Cardiac septum (tissue), 1 donor: ENCODE measurements around the gene MED29. TPM values are rescaled to one million over a fixed set of nuclear protein-coding genes. Genes with fewer than 3 reads are reported as not detected.
A peak's percentile ranks its signal among the peaks of the same experiment; 100 is the strongest.

Experiments used
- DNase-seq: peaks from one replicate; pipeline ENCODE4 v3.0.0-alpha.2; 2020; ENCODE audit warnings: low spot score
- intact Hi-C: fragments of 100-400 bp; cut with DNase I; formaldehyde crosslinking; loops from one replicate; pipeline ENCODE4 v1.14.0; 2022
- microRNA-seq: library from miRNA; unstranded; fragments of <30 nt; microRNA quantifications from one replicate; pipeline ENCODE4 v1.2.0, GENCODE V29; 2020
- total RNA-seq: library from RNA; stranded (reverse); fragmentation: NEBNext Ultra II Directional; extraction: Animal tissue kit (Norgen Biotek cat#: 25700); gene quantifications from one replicate; pipeline ENCODE4 v1.2.1, GENCODE V29; 2021
- donor health status: DM: no; HTN: no; CAD: no.

The MED29 gene
- total RNA-seq, 1 donor from 2014 or later: 26.3 TPM

DNA sequence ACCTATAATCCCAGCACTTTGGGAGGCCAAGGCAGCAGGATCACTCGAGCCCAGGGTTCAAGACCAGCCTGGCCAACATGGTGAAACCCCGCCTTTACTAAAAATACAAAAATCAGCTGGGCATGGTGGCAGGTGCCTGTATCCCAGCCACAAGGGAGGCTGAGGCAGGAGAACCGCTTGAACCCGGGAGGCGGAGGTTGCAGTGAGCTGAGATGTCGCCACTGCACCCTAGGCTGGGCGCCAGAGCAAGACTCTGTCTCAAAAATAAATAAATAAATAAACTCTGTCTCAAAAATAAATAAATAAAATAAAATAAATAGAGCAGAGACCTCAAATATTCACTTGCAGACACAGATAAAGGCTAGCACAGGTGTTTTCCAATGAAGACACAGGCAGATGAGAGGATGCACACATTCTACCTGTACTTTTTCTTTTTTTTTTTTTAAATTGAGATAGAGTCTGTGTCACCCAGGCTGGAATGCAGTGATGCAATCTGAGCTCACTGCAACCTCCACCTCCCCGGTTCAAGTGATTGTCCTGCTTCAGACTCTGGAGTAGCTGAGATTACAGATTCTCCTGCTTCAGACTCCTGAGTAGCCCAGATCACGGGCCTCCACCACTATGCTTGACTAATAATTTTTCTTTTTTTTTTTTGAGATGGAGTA, 47.2 kb downstream of the MED29 start:
- intact Hi-C loops: no loop called here
- DNase-seq: no peak

DNA sequence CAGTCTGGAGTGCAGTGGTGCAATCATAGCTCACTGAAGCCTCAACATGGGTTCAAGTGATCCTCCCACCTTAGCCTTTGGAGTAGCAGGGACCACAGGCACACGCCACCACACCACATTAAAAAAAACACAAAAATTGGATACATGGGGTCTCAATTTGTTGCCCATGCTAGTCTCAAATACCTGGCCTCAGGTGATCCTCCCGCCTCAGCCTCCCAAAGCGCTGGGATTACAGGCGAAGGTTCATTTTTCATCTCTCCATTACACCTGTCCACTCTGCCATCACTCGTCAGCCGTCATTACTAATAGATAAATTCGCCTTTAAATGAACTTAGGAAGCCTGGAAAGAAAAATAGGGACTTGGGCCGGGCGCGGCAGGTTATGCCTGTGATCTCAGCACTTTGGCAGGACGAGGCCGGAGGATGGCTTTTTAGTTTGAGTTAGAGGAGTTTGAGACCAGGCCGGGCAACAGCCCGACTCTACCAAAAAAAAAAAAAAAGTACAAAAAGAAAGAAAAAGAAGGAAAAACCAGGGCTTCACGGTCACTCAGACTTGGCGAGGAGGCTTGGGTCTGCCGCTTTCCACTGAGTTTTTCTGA, 53.5 kb downstream of the MED29 start:
- no peak for DNase-seq
- intact Hi-C loops: loop anchor here (5.0 to 10.0 kb wide), 2 partner anchors 38 to 90 kb away; partner anchors contain the start of genes EID2B and TIMM50

GRCh38 chr19:39445196-39446111, 54.3 kb downstream of the MED29 start, which contains the start of gene SUPT5H:
Gene SUPT5H (plus strand): TSS chr19:39445582. CDS start chr19:39445891, 309 bp downstream.
- peak; percentile 98 for DNase-seq
- intact Hi-C loops: loop anchor here (5.0 to 10.0 kb wide), 2 partner anchors 37 to 89 kb away; partner anchors contain the start of genes EID2B and TIMM50

- DNase-seq: no peak
- intact Hi-C loops: loop anchor here (5.0 to 10.0 kb wide), 2 partner anchors 36 to 88 kb away; partner anchors contain the start of genes EID2B and TIMM50
Observed at GRCh38 chr19:39446365-39447084, 55.3 kb downstream of the MED29 start.

GRCh38 chr19:39448271-39448670, 57.1 kb downstream of the MED29 start:
- intact Hi-C loops: loop anchor here (5.0 to 10.0 kb wide), 2 partner anchors 34 to 87 kb away; partner anchors contain the start of genes EID2B and TIMM50
- DNase-seq: no peak

GRCh38 chr19:39449116-39449797, 58.1 kb downstream of the MED29 start:
- DNase-seq: no peak
- intact Hi-C loops: loop anchor here (5.0 to 10.0 kb wide), 2 partner anchors 33 to 86 kb away; partner anchors contain the start of genes EID2B and TIMM50

Small RNAs within 50 kb of the gene (microRNA-seq; reads per million reads assigned to microRNA genes)
- not detected for gene MIR4530

Other genes with a start within 250 kb of the MED29 start
- not detected for gene NCCRP1, start 194.4 kb upstream of the MED29 start, total RNA-seq
- gene SYCN, start 187.1 kb upstream of the MED29 start, total RNA-seq: not detected
- gene IFNL3, start 146.4 kb upstream of the MED29 start, total RNA-seq: not detected
- gene IFNL4, start 142.5 kb upstream of the MED29 start, total RNA-seq: not detected
- not detected for gene IFNL2, start 123.0 kb upstream of the MED29 start, total RNA-seq
- gene IFNL1, start 95.0 kb upstream of the MED29 start, total RNA-seq: not detected
- 0.27 TPM for gene LRFN1, start 70.5 kb upstream of the MED29 start, total RNA-seq
- 17.5 TPM for gene GMFG, start 55.3 kb upstream of the MED29 start, total RNA-seq
- gene SAMD4B, start 49.0 kb upstream of the MED29 start, total RNA-seq: 65.8 TPM
- 38.0 TPM for gene PAF1, start 272 bp upstream of the MED29 start, total RNA-seq
- gene ZFP36, start 15.5 kb downstream of the MED29 start, total RNA-seq: 53.0 TPM
- 25.1 TPM for gene PLEKHG2, start 21.3 kb downstream of the MED29 start, total RNA-seq
- 1,084 TPM for gene RPS16, start 44.6 kb downstream of the MED29 start, total RNA-seq
- gene SUPT5H, start 54.2 kb downstream of the MED29 start, total RNA-seq: 79.9 TPM
- 62.0 TPM for gene TIMM50, start 89.5 kb downstream of the MED29 start, total RNA-seq
- gene DLL3, start 107.6 kb downstream of the MED29 start, total RNA-seq: not detected
- not detected for gene SELENOV, start 123.8 kb downstream of the MED29 start, total RNA-seq
- gene EID2B, start 141.5 kb downstream of the MED29 start, total RNA-seq: 2.8 TPM
- 11.4 TPM for gene EID2, start 148.8 kb downstream of the MED29 start, total RNA-seq
- not detected for gene LGALS13, start 211.1 kb downstream of the MED29 start, total RNA-seq